Stomach (tissue), 9 donors: Measurements from ENCODE around the gene C3orf20. TPM values are rescaled to one million over a fixed set of nuclear protein-coding genes. Genes with fewer than 3 reads are reported as not detected.

ENCODE experiments used
- DNase-seq, 2 donors: peaks; one replicate each; pipeline versions ENCODE4 v3.0.0 to v3.0.0-alpha.2; 2013 to 2019
- H3K27ac ChIP-seq, 5 donors: fragments of 200-600 bp in 4 of 5; sonication (generic) in 4 of 5; one replicate each; pipeline ENCODE4 v1.5.1; 2013 to 2019; ENCODE audit warnings: mild to moderate bottlenecking in 1 of 5, moderate library complexity in 1 of 5
- H3K27me3 ChIP-seq, 3 donors: fragments of 200-600 bp; sonication (generic); one replicate each; pipeline ENCODE4 v1.5.1; 2017 to 2019; ENCODE audit warnings: mixed run types in 1 of 3
- H3K36me3 ChIP-seq, 4 donors: fragments of 200-600 bp; sonication (generic); 1 replicate in 3 of 4; 2 replicates in 1 of 4; pipeline ENCODE4 v1.5.1; 2016 to 2019
- H3K4me1 ChIP-seq, 4 donors: fragments of 200-600 bp; sonication (generic); one replicate each; pipeline ENCODE4 v1.5.1; 2016 to 2019
- H3K4me3 ChIP-seq, 4 donors: fragments of 200-600 bp; sonication (generic) in 3 of 4; one replicate each; pipeline ENCODE4 v1.5.1; 2016 to 2019; ENCODE audit warnings: mild to moderate bottlenecking in 1 of 4
- H3K9me3 ChIP-seq, 4 donors: fragments of 200-600 bp; sonication (generic); one replicate each; pipeline ENCODE4 v1.5.1; 2016 to 2019
- EP300 ChIP-seq: sonication (generic); formaldehyde crosslinking; IDR thresholded peaks from one replicate; pipeline ENCODE4 v1.6.1; 2017; ENCODE audit warnings: antibody characterized with exemption
- POLR2A ChIP-seq, 4 donors: fragments of 450-650 bp; IDR thresholded peaks; one replicate each; pipeline ENCODE4 v1.6.1; 2016; ENCODE audit warnings: antibody characterized with exemption in 4 of 4, control low read depth in 2 of 4, mild to moderate bottlenecking in 1 of 4, moderate library complexity in 1 of 4
- POLR2AphosphoS5 ChIP-seq, 3 donors: sonication (generic); formaldehyde crosslinking; IDR thresholded peaks; one replicate each; pipeline ENCODE4 v1.6.1; 2016; ENCODE audit warnings: antibody characterized with exemption in 3 of 3
- WGBS, 5 donors: extraction: QIAGEN DNeasy Blood & Tissue Kit in 3 of 5; methylation state at CpG; one replicate each; pipeline versions ENCODE4 v1.1.5 to v1.1.7; 2013 to 2018; 5-methylcytosine and 5-hydroxymethylcytosine counted together
- intact Hi-C: fragments of 100-400 bp; cut with DNase I; formaldehyde crosslinking; loops from one replicate; pipeline ENCODE4 v1.15.1; 2023; ENCODE audit warnings: low total_unique reads
- polyA plus RNA-seq, 3 donors: library from polyadenylated mRNA; stranded (reverse); fragments of 200-250 nt; gene quantifications; one replicate each; pipeline ENCODE4 v1.2.3, GENCODE V29; 2013
- total RNA-seq, 5 donors: library from RNA; depleted of rRNA; stranded (reverse); fragments of >200 nt; gene quantifications; one replicate each; pipeline versions ENCODE4 v1.1.0 to v1.2.3, GENCODE V29; 2014 to 2016
- TF ChIP-seq, protein P1 (sequence below), 7 experiments: fragments of 450-650 bp in 4 of 7; fragments of 200-600 bp in 3 of 7; sonication (generic) in 3 of 7; IDR thresholded peaks; one replicate each; pipeline ENCODE4 v1.5.1; 2016 to 2019; ENCODE audit warnings: antibody characterized with exemption in 7 of 7, control low read depth in 2 of 7, mild to moderate bottlenecking in 1 of 7
- donor health status: healthy with polysubstance abuse.
- donor health status: Bipolar disorder and iron deficiency.
- donor health status: healthy.

The C3orf20 gene
- total and polyA plus RNA-seq, 8 donors, result 0.37 TPM; not detected in 7

DNA sequence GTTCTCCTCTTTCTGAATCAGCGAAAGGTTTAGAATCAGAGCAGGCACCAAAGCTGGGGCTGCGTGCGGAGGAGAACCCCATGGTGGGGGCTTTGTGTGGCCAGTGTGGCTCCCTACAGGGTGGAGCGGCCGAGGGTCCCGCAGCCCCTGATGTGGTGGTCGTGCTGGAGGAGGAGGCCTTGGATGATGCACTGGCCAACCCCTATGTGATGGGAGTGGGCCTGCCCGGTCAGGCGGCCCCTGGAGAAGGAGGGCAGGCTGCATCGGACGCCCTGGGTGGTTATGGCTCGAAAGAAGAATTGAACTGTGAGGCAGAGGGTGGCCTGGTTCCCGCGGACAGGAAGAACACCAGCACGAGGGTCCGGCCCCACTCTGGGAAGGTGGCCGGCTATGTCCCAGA is 145.2 kb downstream of the C3orf20 start:
- Histone ChIP-seq H3K27me3 (peaks cover 0 to 25% (median 0%) of the 10 kb centered on the region in 3 donors), H3K4me3 (no peak overlapping the region), H3K4me1 (peaks cover 0 to 14% (median 8%) of the 10 kb centered on the region in 4 donors), H3K9me3 (no peaks in the 10 kb centered on the region), H3K36me3 (peaks cover 0 to 24% (median 19%) of the 10 kb centered on the region in 4 donors), H3K27ac (no peak overlapping the region)
- intact Hi-C loops, result no loop called here
- no peak for DNase-seq
- TF ChIP-seq POLR2A (IDR thresholded peaks at IDR 0.05) (no peak), POLR2AphosphoS5 (IDR thresholded peaks at IDR 0.05) (no peak), EP300 (no peak)
- TF ChIP-seq, protein P1, sequence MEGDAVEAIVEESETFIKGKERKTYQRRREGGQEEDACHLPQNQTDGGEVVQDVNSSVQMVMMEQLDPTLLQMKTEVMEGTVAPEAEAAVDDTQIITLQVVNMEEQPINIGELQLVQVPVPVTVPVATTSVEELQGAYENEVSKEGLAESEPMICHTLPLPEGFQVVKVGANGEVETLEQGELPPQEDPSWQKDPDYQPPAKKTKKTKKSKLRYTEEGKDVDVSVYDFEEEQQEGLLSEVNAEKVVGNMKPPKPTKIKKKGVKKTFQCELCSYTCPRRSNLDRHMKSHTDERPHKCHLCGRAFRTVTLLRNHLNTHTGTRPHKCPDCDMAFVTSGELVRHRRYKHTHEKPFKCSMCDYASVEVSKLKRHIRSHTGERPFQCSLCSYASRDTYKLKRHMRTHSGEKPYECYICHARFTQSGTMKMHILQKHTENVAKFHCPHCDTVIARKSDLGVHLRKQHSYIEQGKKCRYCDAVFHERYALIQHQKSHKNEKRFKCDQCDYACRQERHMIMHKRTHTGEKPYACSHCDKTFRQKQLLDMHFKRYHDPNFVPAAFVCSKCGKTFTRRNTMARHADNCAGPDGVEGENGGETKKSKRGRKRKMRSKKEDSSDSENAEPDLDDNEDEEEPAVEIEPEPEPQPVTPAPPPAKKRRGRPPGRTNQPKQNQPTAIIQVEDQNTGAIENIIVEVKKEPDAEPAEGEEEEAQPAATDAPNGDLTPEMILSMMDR (IDR thresholded peaks at IDR 0.05), result no peak
- 84 to 90% (median 89%) methylated on average over 16 to 17 of the region's 17 CpGs for WGBS, 5 donors

- H3K9me3 ChIP-seq, result no peaks in the 10 kb centered on the region
- H3K4me3 ChIP-seq, result no peak overlapping the region
- intact Hi-C loops, result no loop called here
- TF ChIP-seq POLR2AphosphoS5 (IDR thresholded peaks at IDR 0.05), result no peak
- no peak for TF ChIP-seq POLR2A (IDR thresholded peaks at IDR 0.05)
- no peak for TF ChIP-seq EP300
- TF ChIP-seq, protein P1 (IDR thresholded peaks at IDR 0.05), result no peak
- peaks cover 0 to 24% (median 19%) of the 10 kb centered on the region in 4 donors for H3K36me3 ChIP-seq
- no peak for DNase-seq
- no peak overlapping the region for H3K27ac ChIP-seq
- peaks cover 0 to 14% (median 8%) of the 10 kb centered on the region in 4 donors for H3K4me1 ChIP-seq
- H3K27me3 ChIP-seq, result peaks cover 0 to 22% (median 0%) of the 10 kb centered on the region in 3 donors
- WGBS, 5 donors, result 83 to 86% (median 84%) methylated on average over 16 of the region's 16 CpGs
Measured at GRCh38 chr3:14821151-14821550, 146.2 kb downstream of the C3orf20 start.

DNA sequence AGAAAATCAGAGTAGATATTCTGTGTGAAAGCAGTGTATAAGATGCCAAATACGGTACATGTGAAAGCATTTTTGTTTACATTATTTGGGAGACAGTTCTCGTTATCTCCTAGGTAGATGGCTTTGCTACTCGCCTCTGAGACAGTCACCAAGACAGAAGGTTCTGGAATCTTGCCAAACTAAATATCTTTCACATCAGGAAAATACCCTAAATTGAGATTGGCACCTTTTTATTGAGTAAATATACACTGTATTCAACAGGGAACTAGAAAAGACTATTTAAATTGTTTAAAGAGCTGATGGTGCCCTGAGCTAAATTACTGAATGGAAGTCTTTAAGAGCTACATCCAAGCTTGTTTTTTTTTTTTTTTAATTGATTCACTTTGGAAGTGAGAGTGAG is 147.2 kb downstream of the C3orf20 start:
- intact Hi-C loops, result no loop called here
- TF ChIP-seq, protein P1 (IDR thresholded peaks at IDR 0.05), result no peak
- TF ChIP-seq EP300 (no peak), POLR2A (IDR thresholded peaks at IDR 0.05) (no peak), POLR2AphosphoS5 (IDR thresholded peaks at IDR 0.05) (no peak)
- 59 to 74% (median 68%) methylated on average over 3 of the region's 3 CpGs for WGBS, 5 donors
- no peak for DNase-seq
- Histone ChIP-seq H3K4me3 (no peak overlapping the region), H3K4me1 (peaks cover 0 to 14% (median 8%) of the 10 kb centered on the region in 4 donors), H3K27me3 (peaks cover 0 to 28% (median 0%) of the 10 kb centered on the region in 3 donors), H3K27ac (no peak overlapping the region), H3K36me3 (peaks cover 0 to 24% (median 19%) of the 10 kb centered on the region in 4 donors), H3K9me3 (no peaks in the 10 kb centered on the region)

Other genes with a start within 250 kb of the C3orf20 start
- 10 to 100 TPM in 1 of 5 donors, 1 to 10 TPM in 3, under 1 TPM in 1; 0.58 to 33.8 (median 5.0) TPM for gene GRIP2, start 134.8 kb upstream of the C3orf20 start, total RNA-seq
- gene GRIP2, start 134.8 kb upstream of the C3orf20 start, polyA plus RNA-seq, result 1 to 10 TPM; 1.5 to 2.9 (median 2.7) TPM
- 10 to 100 TPM in 4 of 5 donors, 1 to 10 TPM in 1; 8.5 to 44.0 (median 19.6) TPM for gene CCDC174, start 23.4 kb upstream of the C3orf20 start, total RNA-seq
- 10 to 100 TPM; 12.5 to 26.7 (median 15.3) TPM for gene CCDC174, start 23.4 kb upstream of the C3orf20 start, polyA plus RNA-seq
- gene FGD5, start 143.8 kb downstream of the C3orf20 start, total RNA-seq, result 10 to 100 TPM in 3 of 5 donors, 1 to 10 TPM in 2; 1.2 to 34.1 (median 13.3) TPM
- gene FGD5, start 143.8 kb downstream of the C3orf20 start, polyA plus RNA-seq, result 1 to 10 TPM; 2.7 to 9.5 (median 8.5) TPM